ENCODE data around the gene UTP3.

DNA sequence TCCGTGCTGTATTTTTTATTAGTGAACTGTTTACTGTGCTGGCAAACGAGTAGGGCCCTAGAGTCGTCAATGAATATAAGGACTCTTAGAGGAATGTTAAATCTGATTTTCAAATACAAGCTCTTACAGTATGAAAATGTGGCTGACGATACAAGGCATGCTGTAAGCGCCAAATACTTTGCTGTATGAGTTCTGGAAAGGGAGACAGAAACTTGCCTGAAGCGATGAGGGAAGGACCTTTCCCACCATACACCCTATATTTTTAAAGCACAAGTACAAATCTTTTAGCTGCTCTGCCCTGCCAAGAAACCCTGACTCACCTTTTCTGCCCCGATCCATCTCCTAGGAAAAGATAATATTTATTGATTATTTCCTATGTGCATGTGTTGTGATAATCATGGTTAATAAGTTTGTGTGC is 17.7 kb downstream of the UTP3 start:
- TF ChIP-seq POLR2A (IDR thresholded peaks at IDR 0.05), result no peak
- TF ChIP-seq, protein P1, sequence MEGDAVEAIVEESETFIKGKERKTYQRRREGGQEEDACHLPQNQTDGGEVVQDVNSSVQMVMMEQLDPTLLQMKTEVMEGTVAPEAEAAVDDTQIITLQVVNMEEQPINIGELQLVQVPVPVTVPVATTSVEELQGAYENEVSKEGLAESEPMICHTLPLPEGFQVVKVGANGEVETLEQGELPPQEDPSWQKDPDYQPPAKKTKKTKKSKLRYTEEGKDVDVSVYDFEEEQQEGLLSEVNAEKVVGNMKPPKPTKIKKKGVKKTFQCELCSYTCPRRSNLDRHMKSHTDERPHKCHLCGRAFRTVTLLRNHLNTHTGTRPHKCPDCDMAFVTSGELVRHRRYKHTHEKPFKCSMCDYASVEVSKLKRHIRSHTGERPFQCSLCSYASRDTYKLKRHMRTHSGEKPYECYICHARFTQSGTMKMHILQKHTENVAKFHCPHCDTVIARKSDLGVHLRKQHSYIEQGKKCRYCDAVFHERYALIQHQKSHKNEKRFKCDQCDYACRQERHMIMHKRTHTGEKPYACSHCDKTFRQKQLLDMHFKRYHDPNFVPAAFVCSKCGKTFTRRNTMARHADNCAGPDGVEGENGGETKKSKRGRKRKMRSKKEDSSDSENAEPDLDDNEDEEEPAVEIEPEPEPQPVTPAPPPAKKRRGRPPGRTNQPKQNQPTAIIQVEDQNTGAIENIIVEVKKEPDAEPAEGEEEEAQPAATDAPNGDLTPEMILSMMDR (IDR thresholded peaks at IDR 0.05), result no peak
